K562 (cell line): ENCODE data around the gene TUBB4B. TPM values are rescaled to one million over a fixed set of nuclear protein-coding genes. Genes with fewer than 3 reads are reported as not detected.
A peak's percentile ranks its signal among the peaks of the same experiment; 100 is the strongest.

Source experiments
- ARHGAP35 ChIP-seq: fragments of 450-650 bp; IDR thresholded peaks from 2 replicates; pipeline ENCODE4 v1.6.1; 2018; ENCODE audit not compliant: partially characterized antibody
- BCOR ChIP-seq: fragments of 450-650 bp; IDR thresholded peaks from 2 replicates; pipeline ENCODE4 v1.6.1; 2016
- HOMEZ ChIP-seq: fragments of 250-450 bp; sonication (Bioruptor Pico); IDR thresholded peaks from 2 replicates; pipeline ENCODE4 v1.4.0; 2020; ENCODE audit warnings: mild to moderate bottlenecking, moderate library complexity
- PURB ChIP-seq: sonication (generic); formaldehyde crosslinking; IDR thresholded peaks from 2 replicates; pipeline ENCODE4 v1.9.0; 2021; ENCODE audit warnings: low read depth, mild to moderate bottlenecking, missing genetic modification reagents
- TFAM ChIP-seq: fragments of 250-450 bp; sonication (Bioruptor Pico); conservative IDR thresholded peaks from 2 replicates; pipeline ENCODE4 v1.5.0; 2021; ENCODE audit warnings: mild to moderate bottlenecking, moderate library complexity
- TGIF2 ChIP-seq: sonication (generic); formaldehyde crosslinking; IDR thresholded peaks from 2 replicates; pipeline ENCODE4 v1.8.1; 2022; ENCODE audit warnings: mild to moderate bottlenecking, missing genetic modification reagents, moderate library complexity
- TOE1 ChIP-seq, 2 experiments: fragments of 450-650 bp in 1 of 2; sonication (generic) in 1 of 2; formaldehyde crosslinking in 1 of 2; IDR thresholded peaks; 2 replicates each; pipeline versions ENCODE4 v1.7.1 to v1.8.0; 2016 to 2022; ENCODE audit warnings: borderline replicate concordance in 2 of 2, mild to moderate bottlenecking in 2 of 2, antibody characterized with exemption in 1 of 2, inconsistent platforms in 1 of 2, low read depth in 1 of 2, missing genetic modification reagents in 1 of 2, moderate library complexity in 1 of 2
- ZBTB40 ChIP-seq, 2 experiments: fragments of 450-650 bp in 1 of 2; sonication (generic) in 1 of 2; formaldehyde crosslinking in 1 of 2; IDR thresholded peaks; 2 replicates each; pipeline versions ENCODE4 v1.7.1 to v1.9.0; 2016 to 2022; ENCODE audit warnings: inconsistent platforms in 1 of 2, mild to moderate bottlenecking in 1 of 2, missing genetic modification reagents in 1 of 2
- ZFP91 ChIP-seq: sonication (generic); formaldehyde crosslinking; IDR thresholded peaks from 2 replicates; pipeline ENCODE4 v1.8.0; 2022; ENCODE audit warnings: mild to moderate bottlenecking, missing genetic modification reagents
- ZNF740 ChIP-seq, 3 experiments: fragments of 200-800 bp in 1 of 3; sonication (Bioruptor generic) in 1 of 3; sonication (generic) in 1 of 3; formaldehyde crosslinking in 1 of 3; IDR thresholded peaks; 2 replicates each; pipeline versions ENCODE4 v1.6.1 to v1.8.0; 2016 to 2022; ENCODE audit warnings: mild to moderate bottlenecking in 2 of 3, missing compliant biosample characterization in 2 of 3, missing genetic modification characterization in 2 of 3, missing genetic modification reagents in 1 of 3
- ZSCAN32 ChIP-seq: fragments of 450-650 bp; formaldehyde crosslinking; IDR thresholded peaks from 2 replicates; pipeline ENCODE4 v1.4.0; 2020; ENCODE audit warnings: mild to moderate bottlenecking, moderate library complexity
- polyA plus RNA-seq, 8 experiments: library from polyadenylated mRNA; depleted of rRNA in 4 of 8; stranded (reverse) in 5 of 8; unstranded in 3 of 8; fragments of >200 nt; fragmentation: Nextera tagmentation in 2 of 8; fragmentation: Illumina TruSeq in 1 of 8; extraction: Ambion mirVana in 2 of 8; extraction: Trizol in 1 of 8; gene quantifications; 2 replicates each; pipeline versions ENCODE4 v1.2.1 to v1.2.3, GENCODE V29; 2011 to 2014; ENCODE audit warnings: inconsistent platforms in 1 of 8, missing spikeins in 1 of 8
- total RNA-seq, 7 experiments: library from RNA; depleted of rRNA in 6 of 7; stranded (reverse); fragments of >200 nt in 6 of 7; fragmentation: Illumina TruSeq in 2 of 7; extraction: Trizol in 2 of 7; gene quantifications; 2 replicates each; pipeline versions ENCODE4 v1.2.1 to v1.2.3, GENCODE V29; 2011 to 2021; ENCODE audit warnings: low replicate concordance in 1 of 7

The TUBB4B gene
- total and polyA plus RNA-seq, 9 of the 15 experiments (the other 6 are each of a cell fraction or from before 2014, with no cell fraction given): 24.1 to 443 (median 268) TPM

GRCh38 chr9:137217276-137218211 lies 23.5 kb upstream of the TUBB4B start (continued):
- TF ChIP-seq HOMEZ (CRISPR knock-in tag) (no peak), ARHGAP35 (no peak), ZSCAN32 (no peak), TOE1 (IDR thresholded peaks at IDR 0.05; ENCODE audit: borderline replicate concordance) (no peak), TOE1 (CRISPR knock-in tag; IDR thresholded peaks at IDR 0.05; ENCODE audit: borderline replicate concordance, low read depth) (no peak), TFAM (CRISPR knock-in tag) (no peak), TGIF2 (CRISPR knock-in tag) (no peak), ZBTB40 (IDR thresholded peaks at IDR 0.05) (peak; percentile 84), ZBTB40 (CRISPR knock-in tag; IDR thresholded peaks at IDR 0.05) (no peak), PURB (CRISPR knock-in tag) (no peak), ZNF740 (CRISPR knock-in tag; IDR thresholded peaks at IDR 0.05) (no peak), ZNF740 (tag; IDR thresholded peaks at IDR 0.05) (no peak), BCOR (no peak), ZFP91 (CRISPR knock-in tag) (no peak)
